ENCODE results near the gene CHD9NB.

DNA sequence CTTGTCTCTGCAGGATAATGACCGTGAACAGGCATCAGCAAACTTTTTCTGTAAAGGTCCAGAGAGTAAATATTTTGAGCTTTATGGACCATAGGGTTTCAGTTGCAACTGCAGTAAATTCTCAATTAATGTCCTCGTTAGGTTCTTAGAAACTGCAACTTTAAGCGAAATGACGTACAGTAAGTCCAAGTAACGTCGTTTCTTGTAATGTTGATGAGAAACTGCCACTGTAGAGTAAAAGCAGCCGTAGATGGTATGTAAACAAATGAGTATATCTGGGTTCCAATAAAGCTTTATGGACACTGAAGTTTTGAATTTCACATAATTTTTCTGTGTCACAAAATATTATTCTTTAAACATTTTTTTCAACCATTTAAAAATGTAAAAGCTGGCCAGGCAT, 7.0 kb upstream of the CHD9NB start:
- TF ChIP-seq, protein P1, sequence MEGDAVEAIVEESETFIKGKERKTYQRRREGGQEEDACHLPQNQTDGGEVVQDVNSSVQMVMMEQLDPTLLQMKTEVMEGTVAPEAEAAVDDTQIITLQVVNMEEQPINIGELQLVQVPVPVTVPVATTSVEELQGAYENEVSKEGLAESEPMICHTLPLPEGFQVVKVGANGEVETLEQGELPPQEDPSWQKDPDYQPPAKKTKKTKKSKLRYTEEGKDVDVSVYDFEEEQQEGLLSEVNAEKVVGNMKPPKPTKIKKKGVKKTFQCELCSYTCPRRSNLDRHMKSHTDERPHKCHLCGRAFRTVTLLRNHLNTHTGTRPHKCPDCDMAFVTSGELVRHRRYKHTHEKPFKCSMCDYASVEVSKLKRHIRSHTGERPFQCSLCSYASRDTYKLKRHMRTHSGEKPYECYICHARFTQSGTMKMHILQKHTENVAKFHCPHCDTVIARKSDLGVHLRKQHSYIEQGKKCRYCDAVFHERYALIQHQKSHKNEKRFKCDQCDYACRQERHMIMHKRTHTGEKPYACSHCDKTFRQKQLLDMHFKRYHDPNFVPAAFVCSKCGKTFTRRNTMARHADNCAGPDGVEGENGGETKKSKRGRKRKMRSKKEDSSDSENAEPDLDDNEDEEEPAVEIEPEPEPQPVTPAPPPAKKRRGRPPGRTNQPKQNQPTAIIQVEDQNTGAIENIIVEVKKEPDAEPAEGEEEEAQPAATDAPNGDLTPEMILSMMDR (IDR thresholded peaks at IDR 0.05): no peak
- TF ChIP-seq POLR2A (IDR thresholded peaks at IDR 0.05): no peak
